ENCODE measurements around the gene SCIN.
A peak's percentile ranks its signal among the peaks of the same experiment; 100 is the strongest.
"Not testable (repeated sequence)": the region's sequence is repeated elsewhere in the genome, so short reads cannot be mapped to it uniquely, and the experiment has no call there.

The SCIN gene

GRCh38 chr7:12643644-12644043 is 73.1 kb downstream of the SCIN start:
- no peaks in the 10 kb centered on the region for H3K36me3 Mint-ChIP-seq
- peak; percentile 50 for ATAC-seq
- no peak for DNase-seq (ENCODE audit: low spot score in 2 of 2)
- no peaks in the 10 kb centered on the region for H3K4me1 Mint-ChIP-seq
- no peak overlapping the region for H3K27ac Mint-ChIP-seq
- H3K4me3 Mint-ChIP-seq = no peak overlapping the region
- no peaks in the 10 kb centered on the region for H3K9me3 Mint-ChIP-seq

DNA sequence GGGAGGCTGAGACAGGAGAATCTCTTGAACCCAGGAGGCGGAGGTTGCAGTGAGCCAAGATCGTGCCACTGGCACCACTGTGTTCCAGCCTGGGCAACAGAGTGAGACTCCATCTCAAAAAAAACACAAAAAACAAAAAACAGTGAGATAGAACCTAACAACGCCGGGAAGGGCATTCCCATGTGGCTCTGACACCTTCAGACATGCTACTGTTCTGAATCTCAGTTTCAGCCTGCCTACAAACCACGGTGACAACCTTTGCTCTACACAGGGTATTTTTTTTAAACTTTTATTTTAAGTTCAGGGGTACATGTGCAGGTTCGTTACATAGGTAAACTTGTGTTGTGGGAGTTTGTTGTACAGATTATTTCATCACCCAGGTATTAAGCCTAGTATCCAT is 74.7 kb downstream of the SCIN start:
- DNase-seq (ENCODE audit: low spot score in 2 of 2); H3K9me3 Mint-ChIP-seq; H3K36me3 Mint-ChIP-seq; H3K4me1 Mint-ChIP-seq; H3K27ac Mint-ChIP-seq; ATAC-seq; H3K4me3 Mint-ChIP-seq: not testable (repeated sequence)

GRCh38 chr7:12646139-12646538 is 75.6 kb downstream of the SCIN start:
- Mint-ChIP-seq H3K27ac (no peak overlapping the region), H3K36me3 (no peaks in the 10 kb centered on the region), H3K9me3 (no peaks in the 10 kb centered on the region), H3K4me3 (no peak overlapping the region), H3K4me1 (no peaks in the 10 kb centered on the region)
- DNase-seq (ENCODE audit: low spot score in 2 of 2) (no peak), ATAC-seq (no peak)

DNA sequence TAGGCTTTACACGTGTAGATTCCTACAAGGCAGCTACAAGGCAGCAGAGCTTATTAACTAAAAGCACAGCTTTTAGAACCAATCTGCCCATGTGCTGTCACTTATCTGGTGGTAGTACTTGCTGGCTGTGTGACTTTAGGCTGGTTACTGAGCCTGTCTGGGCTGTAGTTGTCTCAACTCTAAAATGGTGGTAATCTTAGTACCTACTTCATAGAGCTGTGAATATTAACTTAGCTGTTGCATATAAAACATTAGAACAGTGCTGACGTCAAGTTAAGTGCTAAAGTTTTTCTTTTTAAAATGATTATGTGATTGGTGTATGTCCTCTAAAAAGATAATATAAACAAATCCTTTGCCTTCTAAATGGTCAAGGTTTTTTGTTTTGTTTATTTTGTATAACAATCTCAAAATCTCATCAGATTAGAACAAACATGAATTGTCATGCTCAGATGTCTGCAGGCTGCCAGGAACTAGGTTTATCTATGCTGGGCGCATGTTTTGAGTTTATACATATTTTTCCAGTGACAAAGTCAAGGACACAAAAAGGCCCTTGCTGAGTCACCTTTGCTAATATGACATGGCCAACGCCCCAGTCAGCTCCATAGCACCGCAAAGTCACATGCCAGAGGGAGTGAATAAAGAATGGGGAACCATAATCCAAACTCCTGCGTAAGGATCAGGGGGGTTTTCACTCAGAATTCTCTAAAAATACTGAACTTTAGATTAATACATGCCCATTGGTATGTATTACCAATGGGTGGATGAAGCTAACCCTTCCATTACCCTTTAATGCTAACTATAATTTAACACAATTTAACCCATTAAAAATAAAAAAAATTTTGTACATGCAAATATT is 77.1 kb downstream of the SCIN start:
- no peak for DNase-seq (ENCODE audit: low spot score in 2 of 2)
- Mint-ChIP-seq H3K4me1 (no peaks in the 10 kb centered on the region), H3K27ac (no peak overlapping the region), H3K4me3 (no peak overlapping the region), H3K9me3 (no peaks in the 10 kb centered on the region), H3K36me3 (no peaks in the 10 kb centered on the region)
- ATAC-seq = no peak

- no peaks in the 10 kb centered on the region for H3K9me3 Mint-ChIP-seq
- ATAC-seq (no peak), DNase-seq (ENCODE audit: low spot score in 2 of 2) (no peak)
- no peaks in the 10 kb centered on the region for H3K4me1 Mint-ChIP-seq
- H3K27ac Mint-ChIP-seq = no peak overlapping the region
- H3K4me3 Mint-ChIP-seq = no peak overlapping the region
- no peaks in the 10 kb centered on the region for H3K36me3 Mint-ChIP-seq
Observed at GRCh38 chr7:12648704-12649261, 78.3 kb downstream of the SCIN start.

DNA sequence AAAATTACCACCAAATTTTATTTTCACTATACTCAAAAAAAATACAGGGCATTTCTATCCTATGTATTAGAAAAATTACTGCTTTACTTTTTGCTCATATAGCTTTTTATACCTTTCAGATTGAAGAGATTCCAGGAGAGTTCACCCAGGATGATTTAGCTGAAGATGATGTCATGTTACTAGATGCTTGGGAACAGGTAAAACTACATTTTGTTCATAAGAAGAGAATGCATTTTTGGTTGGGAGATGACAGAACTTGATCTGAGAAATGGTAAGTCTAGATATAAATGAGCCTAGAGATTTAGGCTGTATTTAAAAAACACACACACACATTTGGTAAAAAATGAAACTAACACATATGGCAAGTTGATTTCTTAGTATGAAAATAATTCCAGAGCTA is 78.8 kb downstream of the SCIN start:
- Mint-ChIP-seq H3K9me3 (no peaks in the 10 kb centered on the region), H3K4me3 (no peak overlapping the region), H3K36me3 (no peaks in the 10 kb centered on the region), H3K4me1 (no peaks in the 10 kb centered on the region), H3K27ac (no peak overlapping the region)
- DNase-seq (ENCODE audit: low spot score in 2 of 2) (no peak), ATAC-seq (no peak)

GRCh38 chr7:12650080-12650479 is 79.6 kb downstream of the SCIN start:
- Mint-ChIP-seq H3K27ac (no peak overlapping the region), H3K4me1 (no peaks in the 10 kb centered on the region), H3K9me3 (no peaks in the 10 kb centered on the region), H3K36me3 (no peaks in the 10 kb centered on the region), H3K4me3 (no peak overlapping the region)
- DNase-seq (ENCODE audit: low spot score in 2 of 2) (no peak), ATAC-seq (no peak)

- Mint-ChIP-seq H3K4me1 (no peaks in the 10 kb centered on the region), H3K36me3 (no peaks in the 10 kb centered on the region), H3K9me3 (no peaks in the 10 kb centered on the region), H3K4me3 (no peak overlapping the region), H3K27ac (no peak overlapping the region)
- ATAC-seq = no peak
- DNase-seq (ENCODE audit: low spot score in 2 of 2) = no peak
Observed at GRCh38 chr7:12653110-12653509, 82.6 kb downstream of the SCIN start.

- no peaks in the 10 kb centered on the region for H3K9me3 Mint-ChIP-seq
- H3K36me3 Mint-ChIP-seq = no peaks in the 10 kb centered on the region
- no peak overlapping the region for H3K4me3 Mint-ChIP-seq
- H3K27ac Mint-ChIP-seq = no peak overlapping the region
- no peak for DNase-seq (ENCODE audit: low spot score in 2 of 2)
- no peak for ATAC-seq
- H3K4me1 Mint-ChIP-seq = no peaks in the 10 kb centered on the region
Observed at GRCh38 chr7:12653518-12653917, 83.0 kb downstream of the SCIN start.

- no peaks in the 10 kb centered on the region for H3K4me1 Mint-ChIP-seq
- ATAC-seq = no peak
- H3K36me3 Mint-ChIP-seq = no peaks in the 10 kb centered on the region
- no peak for DNase-seq (ENCODE audit: low spot score in 2 of 2)
- no peak overlapping the region for H3K27ac Mint-ChIP-seq
- H3K4me3 Mint-ChIP-seq = no peak overlapping the region
- no peaks in the 10 kb centered on the region for H3K9me3 Mint-ChIP-seq
Observed at GRCh38 chr7:12655161-12655560, 84.6 kb downstream of the SCIN start.

DNA sequence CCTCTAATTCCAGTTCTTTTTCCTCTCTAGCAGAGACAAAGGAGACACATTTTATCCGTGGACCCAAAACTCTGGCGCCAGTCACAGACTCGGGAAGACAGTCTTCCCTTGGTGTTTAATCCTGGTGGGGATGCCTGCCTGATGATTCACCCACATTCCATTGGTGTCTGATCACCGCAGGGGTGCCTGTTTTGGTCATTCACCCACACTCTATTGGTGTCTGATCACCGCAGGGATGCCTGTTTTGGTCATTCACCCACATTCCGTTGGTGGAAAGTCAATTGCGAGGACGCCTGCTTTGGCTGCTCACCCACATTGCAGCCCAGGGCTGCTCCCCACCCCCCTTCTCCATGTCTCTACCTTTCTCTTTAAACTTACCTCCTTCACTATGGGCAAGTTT is 89.9 kb downstream of the SCIN start:
- not testable (repeated sequence) for ATAC-seq; H3K4me1 Mint-ChIP-seq; DNase-seq (ENCODE audit: low spot score in 2 of 2); H3K27ac Mint-ChIP-seq; H3K9me3 Mint-ChIP-seq; H3K4me3 Mint-ChIP-seq; H3K36me3 Mint-ChIP-seq

DNA sequence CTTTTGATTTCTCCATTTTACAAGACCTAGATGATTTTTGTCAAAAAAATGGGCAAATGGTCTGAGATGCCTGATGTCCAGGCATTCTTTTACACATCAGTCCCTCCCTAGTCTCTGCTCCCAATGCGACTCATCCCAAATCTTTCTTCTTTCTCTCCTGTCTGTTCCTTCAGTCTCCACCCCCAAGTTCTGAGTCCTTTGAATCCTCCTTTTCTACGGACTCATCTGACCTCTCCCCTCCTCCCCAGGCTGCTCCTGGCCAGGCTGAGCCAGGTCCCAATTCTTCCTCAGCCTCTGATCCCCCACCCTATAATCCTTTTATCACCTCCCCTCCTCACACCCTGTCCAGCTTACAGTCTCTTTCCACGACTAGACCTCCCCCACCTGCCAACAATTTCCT is 90.5 kb downstream of the SCIN start:
- not testable (repeated sequence) for ATAC-seq; H3K27ac Mint-ChIP-seq; H3K4me1 Mint-ChIP-seq; H3K9me3 Mint-ChIP-seq; DNase-seq (ENCODE audit: low spot score in 2 of 2); H3K4me3 Mint-ChIP-seq; H3K36me3 Mint-ChIP-seq

DNA sequence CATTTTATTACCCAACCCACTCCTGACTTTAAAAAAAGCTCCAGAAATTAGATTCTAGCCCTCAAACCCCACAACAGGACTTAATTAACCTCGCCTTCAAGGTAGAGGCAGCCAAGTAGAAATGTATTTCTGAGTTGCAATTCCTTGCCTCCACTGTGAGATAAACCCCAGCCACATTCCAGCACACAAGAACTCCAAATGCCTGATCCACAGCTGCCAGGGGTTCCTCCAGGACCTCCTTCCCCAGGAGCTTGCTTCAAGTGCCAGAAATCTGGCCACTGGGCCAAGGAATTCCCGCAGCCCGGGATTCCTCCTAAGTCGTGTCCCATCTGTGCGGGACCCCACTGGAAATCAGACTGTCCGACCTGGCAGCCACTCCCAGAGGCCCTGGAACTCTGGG is 91.1 kb downstream of the SCIN start:
- Mint-ChIP-seq H3K4me3 (no peak overlapping the region), H3K4me1 (no peaks in the 10 kb centered on the region), H3K36me3 (no peaks in the 10 kb centered on the region), H3K27ac (no peak overlapping the region), H3K9me3 (no peaks in the 10 kb centered on the region)
- ATAC-seq (no peak), DNase-seq (ENCODE audit: low spot score in 2 of 2) (no peak)

DNA sequence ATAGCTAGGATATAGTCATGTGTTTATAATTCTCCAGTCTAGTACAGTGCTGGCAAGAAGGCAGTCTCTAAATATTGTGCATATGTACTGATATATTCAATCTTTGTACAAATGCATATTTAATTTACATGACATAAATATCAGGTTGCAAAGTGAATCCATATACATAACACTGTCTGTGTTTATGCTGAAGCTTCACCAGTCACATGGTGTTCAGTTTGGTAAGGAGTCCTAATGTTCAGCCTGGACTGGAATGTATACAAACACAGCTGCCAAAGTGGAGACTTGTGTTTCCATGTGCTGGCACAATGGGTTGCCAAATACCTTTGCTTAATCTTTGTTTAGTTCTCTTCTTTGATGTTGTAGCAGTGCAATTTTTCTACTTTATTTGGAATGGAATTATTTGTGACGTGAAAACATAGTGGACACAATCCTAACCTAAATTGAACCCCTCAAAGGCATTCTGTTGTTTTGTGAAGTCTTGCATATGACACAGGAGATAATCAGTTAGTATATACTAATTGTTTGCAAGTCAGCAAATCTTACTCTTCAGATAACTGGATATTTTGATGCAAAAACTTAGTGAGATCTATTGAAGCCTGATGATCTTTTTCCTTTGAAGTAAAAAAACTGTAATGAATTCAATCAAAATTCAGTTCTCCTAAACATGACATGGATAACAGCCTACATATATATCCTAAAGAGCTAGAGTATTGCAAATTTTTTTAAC is 99.6 kb downstream of the SCIN start:
- Mint-ChIP-seq H3K27ac (no peak overlapping the region), H3K36me3 (no peaks in the 10 kb centered on the region), H3K9me3 (no peaks in the 10 kb centered on the region), H3K4me3 (no peak overlapping the region), H3K4me1 (peaks cover 5% of the 10 kb centered on the region)
- ATAC-seq (no peak), DNase-seq (ENCODE audit: low spot score in 2 of 2) (no peak)

DNA sequence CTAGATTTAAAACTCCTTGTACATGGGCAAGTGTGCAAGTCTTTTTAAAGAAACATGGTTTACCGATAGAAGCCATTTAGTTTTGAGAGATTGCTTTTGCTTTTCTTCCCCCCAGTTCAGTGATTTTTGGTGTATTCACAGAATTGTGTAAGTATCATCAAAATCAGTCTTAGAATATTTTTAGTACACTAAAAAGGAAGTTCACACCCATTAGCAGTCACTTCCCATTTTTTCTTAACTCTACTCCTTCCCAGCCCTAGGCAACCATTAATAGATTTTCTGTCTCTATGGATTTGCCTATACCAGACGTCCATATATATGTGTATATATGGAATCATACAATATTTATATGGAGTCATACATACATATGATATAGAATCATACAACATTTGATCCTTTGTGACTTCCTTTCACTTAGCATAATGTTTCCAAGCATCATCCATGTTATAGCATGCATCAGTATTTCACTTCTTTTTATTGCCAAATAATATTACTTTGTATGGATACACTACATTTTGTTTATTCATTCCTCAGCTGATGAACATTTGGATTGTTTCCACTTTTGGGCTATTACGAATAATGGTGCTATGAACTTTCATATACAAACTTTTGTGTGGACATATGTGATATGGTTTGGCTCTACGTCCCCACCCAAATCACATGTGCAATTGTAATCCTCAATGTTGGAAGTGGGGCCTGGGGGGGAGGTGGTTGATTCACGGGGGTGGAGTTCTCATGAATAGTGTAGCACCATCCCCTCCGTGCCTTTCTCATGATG is 100.4 kb downstream of the SCIN start:
- Mint-ChIP-seq H3K9me3 (no peaks in the 10 kb centered on the region), H3K27ac (no peak overlapping the region), H3K4me1 (peaks cover 8% of the 10 kb centered on the region), H3K36me3 (no peaks in the 10 kb centered on the region), H3K4me3 (no peak overlapping the region)
- ATAC-seq (no peak), DNase-seq (ENCODE audit: low spot score in 2 of 2) (no peak)

Measured in stimulated activated effector memory CD8-positive, alpha-beta T cell treated with anti-CD3 and anti-CD28 coated beads, Interleukin-12 subunit alpha, Interleukin-12 subunit beta, amount 100 ng/mL, for 72 hours (primary cell).